LNCaP clone FGC (cell line): ENCODE data around the gene BMPR1A.

Experiments used
- DNase-seq: peaks from one replicate; pipeline ENCODE4 v3.0.0-alpha.2; 2011; ENCODE audit warnings: low read depth
- H3K4me3 ChIP-seq: 2 replicates; pipeline ENCODE4 v1.5.1; 2011; ENCODE audit warnings: mild to moderate bottlenecking, low read depth, low read length, control low read depth
- CTCF ChIP-seq: IDR thresholded peaks from 2 replicates; pipeline ENCODE4 v1.5.1; 2012; ENCODE audit warnings: mild to moderate bottlenecking; ENCODE audit not compliant: control insufficient read depth, insufficient read depth; ENCODE audit errors: extremely low read depth

BMPR1A gene

DNA sequence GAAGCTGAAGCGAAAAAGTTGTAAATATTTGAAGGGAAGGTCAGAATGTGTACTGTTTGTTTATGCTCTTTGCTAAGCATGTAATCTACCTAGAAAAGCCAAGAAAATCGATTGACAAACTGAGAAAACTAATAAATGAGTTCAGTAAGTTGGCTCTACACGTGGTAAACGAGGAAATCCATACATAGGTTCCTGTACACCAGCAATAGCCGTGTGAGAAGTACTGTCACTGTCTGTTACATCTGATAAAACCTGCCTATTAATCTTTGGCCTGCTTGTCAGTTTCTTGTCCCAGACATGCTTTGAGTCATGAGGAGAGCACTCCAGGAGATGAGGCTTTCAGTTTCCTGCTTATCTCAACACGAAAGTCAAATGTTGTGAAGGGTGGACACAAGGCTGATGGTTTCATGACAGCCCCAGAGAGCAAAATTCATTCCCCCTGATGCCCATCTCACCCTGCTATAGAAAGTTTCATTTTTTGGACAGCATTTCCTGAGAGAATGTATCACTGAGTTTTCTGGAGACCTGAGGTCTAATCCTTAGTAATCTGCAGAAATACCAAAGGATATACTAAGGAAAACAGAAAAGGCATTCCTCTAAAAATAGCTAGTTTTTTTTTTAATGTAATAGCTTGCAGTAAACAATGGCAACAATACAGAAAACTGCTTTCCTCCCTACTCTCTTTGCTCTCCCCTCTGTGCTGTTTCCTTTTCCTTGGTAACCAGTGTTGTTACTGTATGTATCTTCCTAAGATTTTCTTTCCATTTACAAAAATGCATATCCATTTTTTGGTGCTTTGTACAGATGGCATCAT is 18.8 kb downstream of the BMPR1A start:
- no peak overlapping the region for H3K4me3 ChIP-seq
- DNase-seq, result no peak
- no peak for TF ChIP-seq CTCF

- H3K4me3 ChIP-seq, result no peak overlapping the region
- no peak for TF ChIP-seq CTCF
- no peak for DNase-seq
These were observed 19.4 kb downstream of the BMPR1A start for GRCh38 chr10:86775870-86776180.

GRCh38 chr10:86779220-86780017 is 23.0 kb downstream of the BMPR1A start:
- TF ChIP-seq CTCF, result no peak
- DNase-seq, result peak; percentile 63
- no peak overlapping the region for H3K4me3 ChIP-seq

DNA sequence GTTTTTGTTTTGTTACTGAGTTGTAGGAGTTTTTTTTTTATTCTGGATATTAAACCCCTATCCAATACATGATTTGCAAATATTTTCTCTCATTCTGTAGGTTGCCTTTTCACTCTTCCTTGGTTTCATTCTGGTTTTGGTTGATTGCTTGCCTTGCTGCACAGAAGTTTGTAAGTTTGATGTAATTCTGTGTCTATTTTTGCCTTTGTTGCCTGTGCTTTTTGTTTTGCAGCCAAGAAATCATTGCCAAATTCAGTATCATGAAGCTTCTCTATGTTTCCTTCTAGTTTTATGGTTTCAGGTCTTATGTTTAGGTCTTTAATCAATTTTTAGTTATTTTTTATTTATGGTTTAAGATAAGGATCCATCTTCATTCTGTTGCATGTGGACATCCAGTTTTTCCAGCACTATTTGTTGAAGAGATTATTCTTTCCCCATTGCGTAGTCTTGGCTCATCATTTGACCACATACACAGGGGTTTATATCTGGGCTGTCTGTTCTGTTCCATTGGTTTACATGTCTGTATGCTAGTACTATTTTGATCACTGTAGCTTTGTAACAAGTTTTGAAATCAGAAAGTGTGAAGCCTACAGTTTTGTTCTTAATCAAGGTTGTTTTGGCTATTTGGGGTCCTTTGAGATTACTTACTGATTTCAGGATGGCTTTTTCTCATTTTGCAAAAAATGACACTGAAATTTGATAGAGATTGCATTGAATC is 26.4 kb downstream of the BMPR1A start:
- no peak for DNase-seq
- no peak for TF ChIP-seq CTCF
- no peak overlapping the region for H3K4me3 ChIP-seq

GRCh38 chr10:86785037-86785436 is 28.6 kb downstream of the BMPR1A start:
- H3K4me3 ChIP-seq, result no peak overlapping the region
- TF ChIP-seq CTCF, result no peak
- DNase-seq, result no peak

DNA sequence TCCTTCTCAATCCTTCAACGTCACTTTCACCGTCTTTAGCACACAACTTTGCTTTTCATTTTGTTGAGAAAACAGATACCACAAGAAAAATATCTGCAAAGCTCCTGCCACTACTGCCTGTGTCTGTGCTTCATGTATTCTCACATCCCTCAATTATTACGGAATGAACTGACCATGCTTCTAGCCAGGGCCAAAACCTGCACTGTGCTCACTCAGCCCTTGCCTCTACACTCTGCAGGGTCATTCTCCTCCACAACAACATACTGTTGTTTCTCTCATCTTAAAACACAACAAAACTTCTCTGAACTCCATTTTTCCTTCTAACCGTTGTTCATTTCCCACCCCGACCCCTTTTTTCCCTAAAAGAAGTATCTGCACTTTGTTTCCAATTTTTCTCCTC is 29.5 kb downstream of the BMPR1A start:
- no peak overlapping the region for H3K4me3 ChIP-seq
- no peak for DNase-seq
- no peak for TF ChIP-seq CTCF
